Motor neuron (in vitro differentiated cells): ENCODE measurements around the gene CDK6. TPM values are rescaled to one million over a fixed set of nuclear protein-coding genes. Genes with fewer than 3 reads are reported as not detected.
"Not testable (repeated sequence)": the region's sequence is repeated elsewhere in the genome, so short reads cannot be mapped to it uniquely, and the experiment has no call there.

Source experiments
- ATAC-seq, 8 experiments: fragments of 200-7000 bp; cut with Tn5 transposase; replicated peaks in 6 of 8; 2 replicates each; pipeline ENCODE4 v1.8.0; 2021; ENCODE audit warnings: mild to moderate bottlenecking in 8 of 8, moderate library complexity in 8 of 8
- H3K27ac ChIP-seq, 2 donors: fragments of 250-450 bp; sonication (Bioruptor Pico); 2 replicates each; pipeline ENCODE4 v1.9.0; 2021; ENCODE audit warnings: antibody characterized with exemption in 2 of 2, mild to moderate bottlenecking in 2 of 2, moderate library complexity in 1 of 2
- H3K4me1 ChIP-seq, 2 donors: fragments of 250-450 bp; sonication (Bioruptor Pico); replicated peaks in 1 of 2; 2 replicates each; pipeline ENCODE4 v1.6.1; 2021; ENCODE audit warnings: antibody characterized with exemption in 2 of 2, mild to moderate bottlenecking in 2 of 2, moderate library complexity in 1 of 2
- H3K4me3 ChIP-seq, 5 donors: fragments of 250-450 bp; sonication (Bioruptor Pico); 2 replicates each; pipeline ENCODE4 v1.9.0; 2021; ENCODE audit warnings: antibody characterized with exemption in 5 of 5, mild to moderate bottlenecking in 5 of 5, moderate library complexity in 4 of 5
- WGBS, 10 experiments: fragments of 450-650 bp; shearing (Covaris generic); methylation state at CpG; one replicate each; pipeline ENCODE4 v1.0.0; 2022; 5-methylcytosine and 5-hydroxymethylcytosine counted together
- in situ Hi-C, 9 experiments: fragments of 400-800 bp; cut with MboI; loops; one replicate each; pipeline ENCODE4 v1.15.0; 2021; ENCODE audit warnings: low sequenced_read_pairs in 9 of 9, low pct_unique_long_range_greater_than_20kb in 2 of 9; ENCODE audit not compliant: unreplicated experiment in 9 of 9
- total RNA-seq, 8 experiments: library from RNA; unstranded; fragments of 300-600 nt; gene quantifications; 2 replicates each; pipeline versions ENCODE4 v1.2.3 to v1.2.4, GENCODE V29; 2022

Gene CDK6
- 10 to 100 TPM; 11.2 to 55.2 (median 25.7) TPM for total RNA-seq

- ATAC-seq, result peak; percentile 31 to 43 (median 38)
- WGBS, 10 experiments, result no CpG with 5 or more reads among the region's 54 CpGs
- Histone ChIP-seq H3K27ac (peak within 1 kb of the TSS; percentile 49 to 67), H3K4me3 (peak within 1 kb of the TSS; percentile 61 to 84 (median 79)), H3K4me1 (peaks cover 3 to 7% of the 10 kb centered on the region in 2 donors)
- in situ Hi-C loops, result loop anchor here in 4 of 9 experiments (25.0 kb wide), 3 partner anchors 149 to 224 kb away; no protein-coding TSS in a partner anchor
Observed at GRCh38 chr7:92836489-92836999, at the start of gene CDK6. Gene CDK6 (minus strand): TSS chr7:92836573. CDS start chr7:92833323, 3,250 bp downstream.

- in situ Hi-C loops, H3K4me3 ChIP-seq, ATAC-seq, H3K4me1 ChIP-seq, H3K27ac ChIP-seq: not testable (repeated sequence)
- 80 to 100% methylated on average over 1 of the region's 2 CpGs; no CpG with 5 or more reads in 8 of the 10 experiments for WGBS, 10 experiments
Observed at GRCh38 chr7:92886039-92886438, 49.7 kb upstream of the CDK6 start.

- no peak overlapping the region for H3K4me3 ChIP-seq
- in situ Hi-C loops, result no loop called here
- no peak for ATAC-seq
- H3K27ac ChIP-seq, result no peak overlapping the region
- no peaks in the 10 kb centered on the region for H3K4me1 ChIP-seq
Observed at GRCh38 chr7:92884218-92884617, 47.8 kb upstream of the CDK6 start.

- WGBS, 10 experiments, result 38 to 100% (median 77%) methylated on average over 1 of the region's 1 CpG; no CpG with 5 or more reads in 1 of the 10 experiments
Observed at GRCh38 chr7:92882760-92883159, 46.4 kb upstream of the CDK6 start.

GRCh38 chr7:92881091-92881485 lies 44.7 kb upstream of the CDK6 start:
- 14 to 95% (median 76%) methylated on average over 1 to 3 of the region's 4 CpGs; no CpG with 5 or more reads in 2 of the 10 experiments for WGBS, 10 experiments
- H3K27ac ChIP-seq, result no peak overlapping the region
- no peaks in the 10 kb centered on the region for H3K4me1 ChIP-seq
- ATAC-seq, result no peak
- no peak overlapping the region for H3K4me3 ChIP-seq
- in situ Hi-C loops, result no loop called here

More at GRCh38 chr7:92882760-92883159, 46.4 kb upstream of the CDK6 start:
- no peak for ATAC-seq
- in situ Hi-C loops, result no loop called here
- H3K4me1 ChIP-seq, result no peaks in the 10 kb centered on the region
- H3K4me3 ChIP-seq, result no peak overlapping the region
- no peak overlapping the region for H3K27ac ChIP-seq

GRCh38 chr7:92880212-92881090 lies 44.1 kb upstream of the CDK6 start:
- Histone ChIP-seq H3K4me3 (no peak overlapping the region), H3K4me1 (no peaks in the 10 kb centered on the region), H3K27ac (no peak overlapping the region)
- WGBS, 10 experiments, result 100% methylated on average over 1 of the region's 2 CpGs; no CpG with 5 or more reads in 9 of the 10 experiments
- ATAC-seq, result peak in 3 of 8 experiments; percentile 31 to 93 (median 34)
- in situ Hi-C loops, result no loop called here

- WGBS, 10 experiments, result 0 to 100% (median 50%) methylated on average over 1 of the region's 1 CpG; no CpG with 5 or more reads in 1 of the 10 experiments
Observed at GRCh38 chr7:92877367-92877766, 41.0 kb upstream of the CDK6 start.

GRCh38 chr7:92876836-92877235 lies 40.5 kb upstream of the CDK6 start:
- WGBS, 10 experiments, result 25 to 83% (median 60%) methylated on average over 1 of the region's 1 CpG
- no peak overlapping the region for H3K4me3 ChIP-seq
- no peak overlapping the region for H3K27ac ChIP-seq
- H3K4me1 ChIP-seq, result peaks cover 0 to 7% of the 10 kb centered on the region in 2 donors
- ATAC-seq, result no peak
- in situ Hi-C loops, result no loop called here

More at GRCh38 chr7:92877367-92877766, 41.0 kb upstream of the CDK6 start:
- no peak for ATAC-seq
- H3K4me1 ChIP-seq, result peaks cover 0 to 7% of the 10 kb centered on the region in 2 donors
- no peak overlapping the region for H3K27ac ChIP-seq
- in situ Hi-C loops, result no loop called here
- H3K4me3 ChIP-seq, result no peak overlapping the region

- in situ Hi-C loops, result no loop called here
- WGBS, 10 experiments, result 71 to 100% (median 87%) methylated on average over 2 of the region's 2 CpGs; no CpG with 5 or more reads in 6 of the 10 experiments
- peaks cover 0 to 7% of the 10 kb centered on the region in 2 donors for H3K4me1 ChIP-seq
- H3K27ac ChIP-seq, result no peak overlapping the region
- ATAC-seq, result no peak
- H3K4me3 ChIP-seq, result no peak overlapping the region
Observed at GRCh38 chr7:92875719-92876118, 39.3 kb upstream of the CDK6 start.

- 71 to 90% methylated on average over 1 of the region's 1 CpG; no CpG with 5 or more reads in 8 of the 10 experiments for WGBS, 10 experiments
- Histone ChIP-seq H3K4me3 (no peak overlapping the region), H3K27ac (no peak overlapping the region), H3K4me1 (peaks cover 0 to 7% of the 10 kb centered on the region in 2 donors)
- in situ Hi-C loops, result no loop called here
- no peak for ATAC-seq
Observed at GRCh38 chr7:92875173-92875572, 38.8 kb upstream of the CDK6 start.

GRCh38 chr7:92874567-92874966 lies 38.2 kb upstream of the CDK6 start:
- no peak overlapping the region for H3K4me3 ChIP-seq
- H3K27ac ChIP-seq, result no peak overlapping the region
- no peak for ATAC-seq
- in situ Hi-C loops, result loop anchor here in 2 of 9 experiments (25.0 kb wide), 2 partner anchors 163 to 188 kb away; no protein-coding TSS in a partner anchor
- peaks cover 0 to 7% of the 10 kb centered on the region in 2 donors for H3K4me1 ChIP-seq
- 50 to 100% (median 74%) methylated on average over 1 of the region's 1 CpG; no CpG with 5 or more reads in 2 of the 10 experiments for WGBS, 10 experiments

- 19 to 80% (median 58%) methylated on average over 2 of the region's 2 CpGs; no CpG with 5 or more reads in 1 of the 10 experiments for WGBS, 10 experiments
- Histone ChIP-seq H3K4me1 (peaks cover 0 to 7% of the 10 kb centered on the region in 2 donors), H3K27ac (no peak overlapping the region), H3K4me3 (no peak overlapping the region)
- in situ Hi-C loops, result loop anchor here in 2 of 9 experiments (25.0 kb wide), 2 partner anchors 164 to 189 kb away; no protein-coding TSS in a partner anchor
- ATAC-seq, result no peak
Observed at GRCh38 chr7:92873776-92874175, 37.4 kb upstream of the CDK6 start.

GRCh38 chr7:92872701-92873100 lies 36.3 kb upstream of the CDK6 start:
- ATAC-seq, result no peak
- no peak overlapping the region for H3K27ac ChIP-seq
- H3K4me1 ChIP-seq, result peaks cover 0 to 7% of the 10 kb centered on the region in 2 donors
- in situ Hi-C loops, result loop anchor here in 2 of 9 experiments (25.0 kb wide), 2 partner anchors 165 to 190 kb away; no protein-coding TSS in a partner anchor
- H3K4me3 ChIP-seq, result no peak overlapping the region
